Activated gamma-delta T cell treated with anti-CD3 and anti-CD28 coated beads, Interleukin-2, amount 50 U/mL, for 16 hours (primary cell): ENCODE results near the gene RGS12.

Source experiments
- DNase-seq: peaks from one replicate; pipeline ENCODE4 v3.0.0-alpha.2; 2020; ENCODE audit warnings: low read depth

The RGS12 gene

DNA sequence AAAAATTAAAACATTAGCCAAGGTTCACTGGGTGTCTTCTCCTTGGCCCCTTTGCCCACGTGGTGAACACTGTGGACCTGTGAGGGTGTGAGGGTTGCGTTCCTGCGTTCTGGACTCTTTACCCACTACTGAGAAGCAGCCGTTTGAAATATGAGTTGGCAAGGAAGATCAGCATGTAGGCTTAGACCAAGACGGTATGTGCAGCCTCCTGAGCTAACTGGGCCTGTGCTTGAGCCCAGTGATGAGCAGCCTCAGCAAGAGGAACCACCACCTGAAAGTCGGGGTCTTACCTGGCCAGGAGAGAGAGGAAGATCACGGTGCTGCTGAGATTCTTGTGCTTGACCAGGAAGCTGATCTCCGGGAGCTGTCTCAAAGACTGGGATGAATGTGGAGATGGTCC, 19.5 kb downstream of the RGS12 start:
- no peak for DNase-seq

DNA sequence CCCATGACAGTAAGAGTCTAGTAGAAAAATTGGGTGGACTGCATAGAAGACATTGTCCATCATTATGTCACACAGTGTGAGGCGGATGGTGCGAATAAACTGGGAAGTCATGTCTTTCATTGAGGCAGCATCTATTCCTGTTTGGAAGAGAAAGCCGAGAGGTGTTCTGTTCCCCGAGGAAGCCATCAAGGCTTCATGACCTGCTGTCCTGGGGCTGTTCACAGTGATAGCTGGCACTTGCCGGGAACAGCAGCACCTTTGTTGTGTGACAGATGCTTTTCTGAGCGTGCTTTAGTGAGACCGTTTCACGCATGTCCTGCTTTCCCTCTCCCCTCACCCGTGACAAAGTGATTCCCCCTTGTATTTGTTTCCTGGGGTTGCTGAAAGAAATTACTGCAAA, 20.3 kb downstream of the RGS12 start:
- DNase-seq, result no peak

DNA sequence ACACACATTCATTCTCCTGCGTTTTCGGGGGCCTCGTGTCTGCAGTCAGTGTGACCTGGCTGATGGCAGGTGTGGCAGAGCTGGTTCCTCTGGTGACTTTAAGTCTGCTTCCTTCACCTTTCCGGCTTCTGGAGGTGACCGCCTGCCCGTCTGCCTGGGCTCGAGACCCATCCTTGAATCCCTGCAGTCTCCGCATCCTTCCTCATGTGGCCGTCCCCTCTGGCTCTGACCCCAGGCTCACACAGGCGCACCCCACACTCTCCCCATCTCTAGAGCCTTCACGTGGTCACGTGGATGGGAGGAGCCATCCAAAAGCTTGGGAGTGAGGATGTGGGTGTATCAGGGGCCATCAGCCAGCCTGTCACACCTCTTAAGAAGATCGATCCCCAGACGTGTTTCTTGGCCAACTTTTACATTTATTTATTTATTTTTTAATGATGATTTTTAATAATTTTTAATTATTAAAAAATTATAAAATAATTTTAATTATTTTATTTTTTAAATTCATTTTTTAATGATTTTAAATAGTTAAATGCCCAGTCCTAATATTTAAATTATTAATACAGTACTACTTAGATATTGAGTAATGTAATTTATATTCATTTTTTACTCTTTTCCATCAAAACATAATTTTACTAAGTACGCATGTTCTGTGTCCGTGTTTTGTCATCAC, 20.9 kb downstream of the RGS12 start:
- no peak for DNase-seq

GRCh38 chr4:3314706-3315260, 22.0 kb downstream of the RGS12 start:
- no peak for DNase-seq

GRCh38 chr4:3315566-3315965, 22.7 kb downstream of the RGS12 start:
- DNase-seq, result no peak

DNA sequence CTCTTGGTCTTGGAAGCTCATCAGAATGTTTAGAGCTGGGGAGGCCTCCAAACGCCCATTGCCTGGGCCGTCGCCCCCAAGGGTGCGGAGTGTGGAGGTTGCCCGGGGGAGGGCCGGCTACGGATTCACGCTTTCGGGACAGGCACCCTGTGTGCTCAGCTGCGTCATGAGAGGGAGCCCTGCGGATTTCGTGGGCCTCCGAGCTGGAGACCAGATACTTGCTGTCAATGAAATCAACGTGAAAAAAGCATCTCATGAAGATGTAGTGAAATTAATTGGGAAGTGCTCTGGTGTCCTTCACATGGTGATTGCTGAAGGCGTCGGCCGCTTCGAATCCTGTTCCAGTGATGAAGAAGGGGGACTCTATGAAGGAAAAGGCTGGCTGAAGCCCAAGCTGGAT, 23.3 kb downstream of the RGS12 start:
- no peak for DNase-seq

GRCh38 chr4:3317011-3317655, 24.3 kb downstream of the RGS12 start:
- no peak for DNase-seq

GRCh38 chr4:3317656-3318211, 24.9 kb downstream of the RGS12 start:
- no peak for DNase-seq

- no peak for DNase-seq
Observed at GRCh38 chr4:3318561-3319021, 25.8 kb downstream of the RGS12 start.

DNA sequence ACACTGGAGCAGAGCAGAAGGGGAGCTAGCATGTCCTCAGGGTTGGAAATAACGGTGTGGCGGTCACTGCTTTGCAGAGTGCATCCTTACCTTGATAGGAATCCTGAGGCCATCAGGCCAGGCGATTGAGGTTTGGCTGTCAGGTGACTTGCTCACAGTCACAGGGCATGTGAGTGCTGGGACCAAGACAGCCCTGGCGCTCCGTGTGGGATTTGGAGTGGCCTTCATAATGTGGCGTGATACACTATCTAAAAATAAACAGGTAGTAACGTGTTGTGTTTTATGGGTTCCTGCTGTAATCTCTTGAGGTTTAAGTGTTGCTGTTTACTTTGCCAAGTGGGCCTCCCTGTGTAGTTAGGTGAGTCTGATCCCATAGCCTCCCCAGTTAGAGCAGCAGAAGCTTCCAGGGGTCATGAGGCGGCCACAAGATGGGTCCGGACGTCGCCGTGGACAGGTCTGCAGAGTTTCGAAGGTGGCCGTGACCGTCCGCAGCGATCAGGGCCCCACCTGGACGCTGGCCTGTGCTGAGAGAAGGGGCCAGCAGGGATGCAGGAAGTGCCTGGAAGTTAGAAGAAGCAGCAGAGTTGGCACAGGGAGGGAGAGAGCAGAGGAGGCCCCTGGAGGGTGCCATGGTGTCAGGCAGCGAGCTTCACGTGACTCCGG, 27.7 kb downstream of the RGS12 start:
- no peak for DNase-seq

- DNase-seq, result no peak
Observed at GRCh38 chr4:3321295-3321889, 28.6 kb downstream of the RGS12 start.

GRCh38 chr4:3322059-3322550, 29.3 kb downstream of the RGS12 start:
- no peak for DNase-seq

DNA sequence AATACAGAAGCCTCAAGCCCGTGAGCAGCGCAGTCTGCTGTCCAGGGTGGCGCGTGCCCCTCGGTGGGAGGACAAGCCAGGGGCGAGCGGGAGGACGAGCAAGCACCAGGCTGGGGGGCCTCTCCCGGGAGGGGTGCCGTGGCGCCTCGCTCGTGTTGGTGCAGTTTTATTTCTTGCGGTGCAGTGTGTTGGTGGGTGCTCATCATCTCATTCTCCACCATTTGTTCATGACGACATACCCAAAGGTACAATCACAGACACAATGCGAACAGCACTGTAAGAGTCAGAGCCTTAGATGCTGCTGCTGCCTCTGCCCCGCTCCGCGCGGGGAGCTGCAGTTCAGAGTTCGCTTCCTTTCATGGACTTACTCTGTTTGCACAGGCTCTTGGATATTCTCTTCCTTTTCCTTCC, 30.3 kb downstream of the RGS12 start:
- no peak for DNase-seq

DNA sequence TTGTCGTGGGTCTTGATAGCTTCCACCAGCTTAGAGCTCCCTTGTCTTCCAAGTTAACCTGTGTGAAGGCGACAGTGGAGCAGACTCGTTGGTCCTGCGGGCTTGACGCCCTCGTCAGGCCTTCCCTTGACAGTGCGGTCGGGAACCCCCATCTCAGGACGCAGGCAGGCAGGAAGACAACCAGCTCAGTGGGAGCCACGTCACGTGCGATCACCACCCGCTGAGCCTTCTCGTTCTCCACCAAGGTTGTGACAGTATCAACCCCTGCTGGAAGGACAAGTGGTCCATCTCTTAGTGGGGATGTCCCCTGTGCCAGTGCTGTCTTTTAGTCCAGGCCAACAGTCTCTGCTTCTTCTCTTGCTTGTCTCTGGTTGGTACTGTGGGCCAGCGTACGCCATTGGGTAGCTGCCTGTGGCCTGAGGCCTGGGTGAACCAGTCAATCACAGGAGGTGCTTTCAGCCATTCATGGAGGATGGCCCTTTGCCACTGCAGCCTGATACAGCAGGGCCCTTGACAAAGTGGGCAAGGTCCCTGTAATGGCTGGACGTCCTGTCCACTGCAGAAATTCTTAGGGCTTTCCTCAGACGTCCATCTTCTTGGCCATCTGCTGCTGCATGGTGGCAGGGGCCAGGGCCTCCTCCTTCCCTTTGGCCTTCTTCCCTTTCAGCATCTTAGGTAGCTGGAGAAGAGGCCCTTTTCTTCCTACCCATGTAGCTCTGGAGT, 31.4 kb downstream of the RGS12 start:
- DNase-seq, result no peak

DNA sequence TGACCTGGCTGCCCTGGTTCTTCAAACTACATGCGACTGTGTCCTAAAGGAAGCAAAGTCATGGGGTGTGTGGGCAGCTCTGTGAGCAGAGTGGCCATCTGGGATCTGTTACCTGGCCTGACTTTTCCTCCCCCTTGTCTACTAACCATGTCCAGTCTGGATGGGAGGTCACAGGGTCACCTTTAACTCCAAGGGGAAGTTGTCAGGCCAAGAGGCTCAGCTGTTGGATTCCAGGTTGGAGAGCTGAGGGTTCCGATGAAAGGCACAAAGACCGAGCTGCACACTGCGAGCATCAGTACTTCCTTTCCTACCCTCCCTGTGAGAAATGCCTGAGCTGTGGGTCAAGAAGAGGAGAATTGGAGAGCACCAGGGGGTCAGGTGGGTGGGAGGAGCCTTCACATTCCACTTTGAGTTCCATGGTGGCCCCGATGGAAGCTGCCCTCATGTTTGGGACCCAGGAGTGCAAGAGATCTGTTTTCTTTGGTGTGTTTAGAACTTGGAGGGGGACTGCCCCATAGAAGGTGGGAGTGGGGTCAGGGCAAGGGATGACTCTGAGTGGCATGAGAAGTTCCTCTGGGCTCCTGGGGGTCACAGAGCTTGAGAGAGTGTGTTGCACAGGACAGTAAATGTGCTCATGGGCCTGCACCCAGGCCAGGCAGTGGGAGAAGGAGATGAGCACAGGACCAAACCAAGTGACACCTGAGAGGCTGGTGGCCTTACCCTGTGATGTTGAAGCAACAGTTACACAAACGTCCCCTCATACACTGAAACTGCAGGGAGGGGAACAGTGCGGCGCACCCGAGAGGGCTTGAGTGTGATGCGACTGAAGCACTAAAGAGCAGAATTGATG, 36.2 kb downstream of the RGS12 start:
- DNase-seq, result no peak

DNA sequence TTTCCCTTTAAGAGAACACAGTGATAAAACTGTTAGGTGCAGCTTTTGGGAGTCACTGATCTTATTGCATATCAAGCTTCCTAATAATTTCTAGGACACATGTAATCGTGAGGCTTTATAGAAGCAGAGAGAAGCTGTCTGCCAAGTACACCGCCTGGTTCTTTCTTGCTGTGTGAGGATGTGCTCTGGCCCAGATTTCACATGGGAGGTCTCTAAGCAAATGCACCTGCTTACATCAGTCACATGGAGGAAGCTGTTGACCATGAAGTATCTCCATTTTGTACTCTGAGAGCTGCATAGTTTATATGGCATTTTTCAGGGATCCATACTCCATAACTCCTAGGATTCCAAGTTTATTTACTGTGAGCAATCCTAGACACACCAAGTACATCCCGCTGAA, 37.1 kb downstream of the RGS12 start:
- no peak for DNase-seq

GRCh38 chr4:3330707-3331106, 37.9 kb downstream of the RGS12 start:
- DNase-seq, result no peak

DNA sequence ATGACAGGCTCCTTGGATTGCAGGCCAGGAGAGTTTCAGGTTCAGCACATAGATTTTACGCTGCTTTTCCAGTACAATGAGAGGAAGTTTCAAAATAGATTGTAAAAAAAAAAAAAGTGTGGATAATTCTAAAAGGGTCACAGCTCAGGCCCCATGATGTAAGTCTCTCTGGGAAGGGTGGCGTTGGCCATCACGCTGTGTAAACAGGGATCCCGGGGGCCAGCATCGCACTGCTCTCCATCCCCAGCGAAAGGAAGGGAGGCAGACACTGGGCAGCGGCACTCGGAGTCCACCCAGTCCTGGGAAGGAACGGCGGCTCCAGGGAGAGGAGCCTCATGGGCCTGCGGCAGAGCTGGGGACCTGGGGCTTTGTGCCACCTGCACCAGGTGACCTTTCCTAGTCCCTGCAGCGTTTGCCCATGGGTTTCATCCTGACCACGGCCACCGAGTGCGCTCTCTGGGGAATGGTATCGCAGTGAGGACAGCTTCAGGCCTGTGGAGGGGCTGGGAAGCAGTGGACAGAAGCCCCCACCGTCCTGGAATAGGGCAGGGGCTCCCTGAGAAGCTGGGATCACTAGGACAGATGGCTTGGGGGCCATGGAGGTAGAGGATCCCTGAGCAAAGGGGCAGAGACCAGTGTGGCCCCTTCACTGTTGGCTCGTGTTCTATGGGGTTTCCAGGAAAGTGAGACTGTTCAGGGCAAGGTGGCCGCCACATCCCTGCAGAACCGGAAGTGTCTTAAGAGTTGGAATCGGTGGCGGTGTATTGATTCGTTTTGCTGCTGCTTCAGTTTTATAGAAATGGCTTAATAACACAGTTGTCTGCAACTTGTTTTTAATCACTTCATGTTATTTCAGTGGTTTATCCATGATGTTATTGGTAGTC, 38.9 kb downstream of the RGS12 start:
- no peak for DNase-seq

DNA sequence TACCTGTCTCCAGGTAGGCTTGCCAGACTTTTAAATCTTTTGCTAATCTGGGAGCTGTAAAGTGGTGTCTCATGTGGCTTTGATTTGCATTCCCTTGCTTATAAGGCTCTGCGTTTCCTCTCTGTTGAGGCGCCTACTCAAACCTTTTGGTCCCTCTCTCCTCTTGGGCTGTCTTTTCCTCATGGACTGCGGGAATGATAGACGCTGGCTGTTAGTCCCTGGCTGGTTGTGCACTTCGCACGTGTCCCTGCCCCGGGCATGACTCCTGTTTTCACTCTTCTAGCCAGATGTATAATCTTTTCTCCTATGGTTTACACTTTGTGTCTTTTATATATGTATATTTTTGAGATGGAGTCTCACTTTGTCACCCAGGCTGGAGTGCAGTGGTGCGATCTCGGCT, 39.7 kb downstream of the RGS12 start:
- DNase-seq, result no peak

DNA sequence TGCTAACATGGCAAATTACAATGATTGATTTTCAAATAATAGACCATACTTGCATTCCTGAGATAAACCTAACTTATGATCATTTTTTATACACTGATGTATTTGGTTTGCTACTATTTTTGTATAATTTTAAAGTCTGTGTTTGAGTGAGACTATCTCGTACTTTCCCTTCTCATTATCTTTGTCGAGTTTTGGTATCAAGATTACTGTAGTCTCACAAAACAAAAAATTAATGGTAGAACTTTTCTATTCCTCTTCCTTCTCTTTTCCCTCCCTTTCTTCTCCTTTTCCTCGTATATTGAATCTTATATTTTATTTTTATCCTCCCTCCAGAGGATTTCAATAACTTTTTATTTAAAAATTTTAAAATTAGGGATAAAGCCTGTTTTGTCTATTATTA, 41.5 kb downstream of the RGS12 start:
- DNase-seq, result no peak
